Breast epithelium (tissue), 3 donors: ENCODE measurements around the gene HDHD5.

Source experiments
- POLR2AphosphoS5 ChIP-seq, 3 donors: sonication (generic); formaldehyde crosslinking; IDR thresholded peaks; one replicate each; pipeline ENCODE4 v1.6.1; 2017; ENCODE audit warnings: antibody characterized with exemption in 3 of 3
- TF ChIP-seq, protein P1 (sequence below), 3 donors: fragments of 450-650 bp; IDR thresholded peaks; one replicate each; pipeline ENCODE4 v1.5.1; 2016 to 2017; ENCODE audit warnings: antibody characterized with exemption in 3 of 3, mild to moderate bottlenecking in 3 of 3, moderate library complexity in 3 of 3

GRCh38 chr22:17143101-17143500, 16.0 kb downstream of the HDHD5 start:
- TF ChIP-seq, protein P1, sequence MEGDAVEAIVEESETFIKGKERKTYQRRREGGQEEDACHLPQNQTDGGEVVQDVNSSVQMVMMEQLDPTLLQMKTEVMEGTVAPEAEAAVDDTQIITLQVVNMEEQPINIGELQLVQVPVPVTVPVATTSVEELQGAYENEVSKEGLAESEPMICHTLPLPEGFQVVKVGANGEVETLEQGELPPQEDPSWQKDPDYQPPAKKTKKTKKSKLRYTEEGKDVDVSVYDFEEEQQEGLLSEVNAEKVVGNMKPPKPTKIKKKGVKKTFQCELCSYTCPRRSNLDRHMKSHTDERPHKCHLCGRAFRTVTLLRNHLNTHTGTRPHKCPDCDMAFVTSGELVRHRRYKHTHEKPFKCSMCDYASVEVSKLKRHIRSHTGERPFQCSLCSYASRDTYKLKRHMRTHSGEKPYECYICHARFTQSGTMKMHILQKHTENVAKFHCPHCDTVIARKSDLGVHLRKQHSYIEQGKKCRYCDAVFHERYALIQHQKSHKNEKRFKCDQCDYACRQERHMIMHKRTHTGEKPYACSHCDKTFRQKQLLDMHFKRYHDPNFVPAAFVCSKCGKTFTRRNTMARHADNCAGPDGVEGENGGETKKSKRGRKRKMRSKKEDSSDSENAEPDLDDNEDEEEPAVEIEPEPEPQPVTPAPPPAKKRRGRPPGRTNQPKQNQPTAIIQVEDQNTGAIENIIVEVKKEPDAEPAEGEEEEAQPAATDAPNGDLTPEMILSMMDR (IDR thresholded peaks at IDR 0.05) = no peak
- TF ChIP-seq POLR2AphosphoS5 (IDR thresholded peaks at IDR 0.05) = no peak
